ENCODE data around the gene WDR19. TPM values are rescaled to one million over a fixed set of nuclear protein-coding genes. Genes with fewer than 3 reads are reported as not detected.
"Not testable (repeated sequence)": the region's sequence is repeated elsewhere in the genome, so short reads cannot be mapped to it uniquely, and the experiment has no call there.

WDR19 gene
- total RNA-seq, 1 donor from 2014 or later = 28.3 TPM

GRCh38 chr4:39179681-39180080 lies 2.6 kb upstream of the WDR19 start:
- Histone ChIP-seq H3K27me3 (no peaks in the 10 kb centered on the region), H3K4me1 (peaks cover 0 to 4% of the 10 kb centered on the region in 2 donors), H3K4me3 (no peak overlapping the region), H3K36me3 (no peaks in the 10 kb centered on the region), H3K27ac (no peak overlapping the region), H3K9me3 (no peaks in the 10 kb centered on the region)
- intact Hi-C loops (cut with DNase I) = loop anchor here (5.0 to 10.0 kb wide), 4 partner anchors 188 to 1495 kb away; partner anchors contain the start of genes FAM114A1, N4BP2, RELL1 and RFC1
- no peak for DNase-seq (ENCODE audit: low spot score in 2 of 2)
- no peak for TF ChIP-seq CTCF (IDR thresholded peaks at IDR 0.05)

- H3K36me3 ChIP-seq; H3K4me1 ChIP-seq; H3K27me3 ChIP-seq; DNase-seq (ENCODE audit: low spot score in 2 of 2); H3K4me3 ChIP-seq; H3K9me3 ChIP-seq; H3K27ac ChIP-seq: not testable (repeated sequence)
- intact Hi-C loops (cut with DNase I) = loop anchor here (5.0 to 10.0 kb wide), 4 partner anchors 187 to 1496 kb away; partner anchors contain the start of genes FAM114A1, N4BP2, RELL1 and RFC1
These were observed 1.7 kb upstream of the WDR19 start for GRCh38 chr4:39180629-39181028.

GRCh38 chr4:39181520-39181904 lies 817 bp upstream of the WDR19 start:
- peaks cover 0 to 4% of the 10 kb centered on the region in 2 donors for H3K4me1 ChIP-seq
- H3K36me3 ChIP-seq = no peaks in the 10 kb centered on the region
- peak overlapping the region; percentile 20 to 61 for H3K4me3 ChIP-seq
- no peak for DNase-seq (ENCODE audit: low spot score in 2 of 2)
- no peaks in the 10 kb centered on the region for H3K9me3 ChIP-seq
- intact Hi-C loops (cut with DNase I) = loop anchor here (5.0 to 10.0 kb wide), 4 partner anchors 186 to 1497 kb away; partner anchors contain the start of genes FAM114A1, N4BP2, RELL1 and RFC1
- no peaks in the 10 kb centered on the region for H3K27me3 ChIP-seq
- TF ChIP-seq CTCF (IDR thresholded peaks at IDR 0.05) = no peak
- H3K27ac ChIP-seq = peak overlapping the region in 1 of 2 donors; percentile 41

GRCh38 chr4:39201963-39202362 lies 19.6 kb downstream of the WDR19 start:
- Histone ChIP-seq H3K4me3 (no peak overlapping the region), H3K27me3 (no peaks in the 10 kb centered on the region), H3K36me3 (peaks cover 12 to 58% of the 10 kb centered on the region in 2 donors), H3K4me1 (peaks cover 0 to 4% of the 10 kb centered on the region in 2 donors), H3K9me3 (no peaks in the 10 kb centered on the region), H3K27ac (no peak overlapping the region)
- no peak for DNase-seq (ENCODE audit: low spot score in 2 of 2)
- intact Hi-C loops (cut with DNase I) = no loop called here
- TF ChIP-seq CTCF (IDR thresholded peaks at IDR 0.05) = no peak

GRCh38 chr4:39204543-39204942 lies 22.2 kb downstream of the WDR19 start:
- intact Hi-C loops (cut with DNase I) = no loop called here
- Histone ChIP-seq H3K36me3 (peaks cover 12 to 67% of the 10 kb centered on the region in 2 donors), H3K9me3 (no peaks in the 10 kb centered on the region), H3K27me3 (no peaks in the 10 kb centered on the region), H3K4me3 (no peak overlapping the region), H3K27ac (no peak overlapping the region), H3K4me1 (peaks cover 0 to 4% of the 10 kb centered on the region in 2 donors)
- no peak for DNase-seq (ENCODE audit: low spot score in 2 of 2)
- no peak for TF ChIP-seq CTCF (IDR thresholded peaks at IDR 0.05)

GRCh38 chr4:39205000-39205399 lies 22.7 kb downstream of the WDR19 start:
- Histone ChIP-seq H3K36me3 (peaks cover 12 to 67% of the 10 kb centered on the region in 2 donors), H3K4me1 (peaks cover 0 to 4% of the 10 kb centered on the region in 2 donors), H3K27ac (no peak overlapping the region), H3K9me3 (no peaks in the 10 kb centered on the region), H3K27me3 (no peaks in the 10 kb centered on the region), H3K4me3 (no peak overlapping the region)
- no peak for DNase-seq (ENCODE audit: low spot score in 2 of 2)
- intact Hi-C loops (cut with DNase I) = no loop called here
- no peak for TF ChIP-seq CTCF (IDR thresholded peaks at IDR 0.05)

All from ascending aorta (tissue), 2 donors.